Left colon (tissue), 2 donors: ENCODE results near the gene POLR3G. TPM values are rescaled to one million over a fixed set of nuclear protein-coding genes. Genes with fewer than 3 reads are reported as not detected.

ENCODE experiments used
- ATAC-seq: fragments of 200-7000 bp; cut with Tn5 transposase; one replicate; pipeline ENCODE4 v1.9.1; 2020; ENCODE audit warnings: mild to moderate bottlenecking, moderate library complexity
- DNase-seq, 2 donors: peaks; one replicate each; pipeline ENCODE4 v3.0.0-alpha.2; 2020
- intact Hi-C, 2 donors: fragments of 100-400 bp; cut with DNase I in 1 of 2; cut with micrococcal nuclease in 1 of 2; formaldehyde crosslinking; loops; one replicate each; pipeline versions ENCODE4 v1.11.2 to v1.14.0; 2022; cut with DNase I, micrococcal nuclease
- total RNA-seq, 2 donors: library from RNA; stranded (reverse); fragmentation: NEBNext Ultra II Directional; extraction: Animal tissue kit (Norgen Biotek cat#: 25700); gene quantifications; one replicate each; pipeline ENCODE4 v1.2.1, GENCODE V29; 2021
- donor health status: DM: no; HTN: no; CAD: no.
- donor health status: DM: yes; HTN: yes; CAD: no.

Gene POLR3G
- total RNA-seq, 2 donors from 2014 or later, result 1.3 to 1.4 TPM

GRCh38 chr5:90545511-90545910 lies 70.8 kb downstream of the POLR3G start:
- intact Hi-C loops, result no loop called here
- ATAC-seq, result no peak
- no peak for DNase-seq

- DNase-seq (no peak), ATAC-seq (no peak)
- intact Hi-C loops, result no loop called here
These were observed 71.7 kb downstream of the POLR3G start for GRCh38 chr5:90546216-90546837.

- no peak for ATAC-seq
- DNase-seq, result no peak
- intact Hi-C loops, result no loop called here
These were observed 72.4 kb downstream of the POLR3G start for GRCh38 chr5:90547072-90547536.

- intact Hi-C loops, result no loop called here
- DNase-seq (peak; percentile 73 to 80), ATAC-seq (peak; percentile 99)
These were observed 73.5 kb downstream of the POLR3G start for GRCh38 chr5:90548069-90548593.

- ATAC-seq, result no peak
- DNase-seq, result no peak
- intact Hi-C loops, result no loop called here
These were observed 74.6 kb downstream of the POLR3G start for GRCh38 chr5:90549223-90549622.

- DNase-seq, result no peak
- intact Hi-C loops, result no loop called here
- no peak for ATAC-seq
These were observed 75.1 kb downstream of the POLR3G start for GRCh38 chr5:90549729-90550275.

GRCh38 chr5:90550963-90551362 lies 76.3 kb downstream of the POLR3G start:
- DNase-seq (no peak), ATAC-seq (no peak)
- intact Hi-C loops, result no loop called here

- no peak for DNase-seq
- no peak for ATAC-seq
- intact Hi-C loops, result no loop called here
These were observed 76.7 kb downstream of the POLR3G start for GRCh38 chr5:90551376-90551775.

GRCh38 chr5:90553711-90554110 lies 79.0 kb downstream of the POLR3G start:
- intact Hi-C loops, result no loop called here
- DNase-seq (no peak), ATAC-seq (no peak)

GRCh38 chr5:90554358-90555006 lies 79.8 kb downstream of the POLR3G start:
- intact Hi-C loops, result no loop called here
- DNase-seq (no peak), ATAC-seq (no peak)

GRCh38 chr5:90555666-90556065 lies 81.0 kb downstream of the POLR3G start:
- intact Hi-C loops, result no loop called here
- DNase-seq (no peak), ATAC-seq (no peak)

GRCh38 chr5:90557391-90557790 lies 82.7 kb downstream of the POLR3G start:
- intact Hi-C loops, result no loop called here
- DNase-seq (no peak), ATAC-seq (no peak)

GRCh38 chr5:90557871-90558270 lies 83.2 kb downstream of the POLR3G start:
- ATAC-seq, result no peak
- DNase-seq, result no peak

GRCh38 chr5:90558344-90559192 lies 83.9 kb downstream of the POLR3G start, which contains the start of gene ADGRV1:
ADGRV1 (plus strand) TSS chr5:90558797; CDS start chr5:90558896, 99 bp downstream.
- DNase-seq, result peak; percentile 87 to 88
- intact Hi-C loops, result no loop called here
- ATAC-seq, result peak; percentile 99

More at GRCh38 chr5:90557871-90558270, 83.2 kb downstream of the POLR3G start:
- intact Hi-C loops, result no loop called here

- DNase-seq (no peak), ATAC-seq (no peak)
- intact Hi-C loops, result no loop called here
These were observed 86.1 kb downstream of the POLR3G start for GRCh38 chr5:90560771-90561170.

- DNase-seq (no peak), ATAC-seq (no peak)
- intact Hi-C loops, result no loop called here
These were observed 87.1 kb downstream of the POLR3G start for GRCh38 chr5:90561766-90562165.

- DNase-seq (no peak), ATAC-seq (no peak)
- intact Hi-C loops, result no loop called here
These were observed 87.7 kb downstream of the POLR3G start for GRCh38 chr5:90562341-90562740.

- intact Hi-C loops, result no loop called here
- DNase-seq (no peak), ATAC-seq (no peak)
These were observed 88.4 kb downstream of the POLR3G start for GRCh38 chr5:90563108-90563507.
